Left cardiac atrium (tissue), 4 donors: ENCODE data around the gene QKI. TPM values are rescaled to one million over a fixed set of nuclear protein-coding genes. Genes with fewer than 3 reads are reported as not detected.

Experiments used
- ATAC-seq, 2 donors: fragments of 200-7000 bp; cut with Tn5 transposase; one replicate each; pipeline ENCODE4 v1.9.1; 2020; ENCODE audit warnings: mild to moderate bottlenecking in 2 of 2, moderate library complexity in 2 of 2
- DNase-seq: peaks from one replicate; pipeline ENCODE4 v3.0.0-alpha.2; 2020
- intact Hi-C, 2 donors: fragments of 100-400 bp; cut with DNase I; formaldehyde crosslinking; loops; one replicate each; pipeline versions ENCODE4 v1.14.1 to v1.15.1; 2022 to 2023
- total RNA-seq, 2 donors: library from RNA; stranded (reverse); fragmentation: NEBNext Ultra II Directional; extraction: Animal tissue kit (Norgen Biotek cat#: 25700); gene quantifications; one replicate each; pipeline ENCODE4 v1.2.1, GENCODE V29; 2021
- donor health status: DM: no; HTN: yes; CAD: no.
- donor health status: DM: no; HTN: yes; CAD: no; lungs with severe emphysema.
- donor health status: DM: yes; HTN: yes; CAD: no.
- donor health status: Dilated cardiomyopathy.

QKI gene
- total RNA-seq, 2 donors from 2014 or later: 317 to 351 TPM

DNA sequence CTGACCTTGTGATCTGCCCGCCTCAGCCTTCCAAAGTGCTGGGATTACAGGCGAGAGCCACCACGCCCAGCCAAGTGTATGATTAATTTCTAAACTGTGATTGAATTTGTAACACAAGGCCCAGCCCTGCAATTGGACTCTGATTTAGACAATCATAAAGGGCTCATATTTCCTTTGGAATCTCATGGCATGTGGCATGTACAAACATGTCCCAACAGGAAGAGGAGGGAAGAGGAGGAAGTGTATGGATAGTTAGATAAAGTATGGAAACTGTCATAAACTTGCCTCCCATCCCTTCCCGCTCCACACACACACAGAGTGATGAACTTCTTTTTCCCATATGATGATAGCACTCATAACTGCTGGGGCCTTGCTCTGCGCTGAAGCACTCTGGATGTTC is 27.2 kb upstream of the QKI start:
- DNase-seq (no peak), ATAC-seq (no peak)
- intact Hi-C loops: no loop called here

DNA sequence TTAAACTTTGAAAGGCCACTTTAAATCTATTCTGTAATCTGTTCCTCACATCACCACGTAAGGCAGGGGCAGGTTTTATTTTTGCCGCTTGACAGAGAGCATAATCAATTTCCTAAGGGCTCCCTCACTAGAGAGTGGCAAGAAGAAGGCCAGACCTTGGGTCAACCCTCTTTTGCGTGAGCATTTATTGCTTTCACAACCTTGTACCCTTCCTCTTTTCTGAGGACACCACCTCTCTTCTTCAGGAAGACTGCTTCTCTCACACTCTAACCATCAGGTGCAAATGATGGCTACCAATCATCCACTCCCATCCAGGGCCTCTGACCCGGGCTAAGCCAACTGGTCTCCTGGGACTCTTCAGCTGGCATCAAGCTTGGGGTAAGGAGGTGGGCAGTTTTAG is 25.2 kb upstream of the QKI start:
- ATAC-seq: no peak
- DNase-seq: no peak
- intact Hi-C loops: no loop called here

DNA sequence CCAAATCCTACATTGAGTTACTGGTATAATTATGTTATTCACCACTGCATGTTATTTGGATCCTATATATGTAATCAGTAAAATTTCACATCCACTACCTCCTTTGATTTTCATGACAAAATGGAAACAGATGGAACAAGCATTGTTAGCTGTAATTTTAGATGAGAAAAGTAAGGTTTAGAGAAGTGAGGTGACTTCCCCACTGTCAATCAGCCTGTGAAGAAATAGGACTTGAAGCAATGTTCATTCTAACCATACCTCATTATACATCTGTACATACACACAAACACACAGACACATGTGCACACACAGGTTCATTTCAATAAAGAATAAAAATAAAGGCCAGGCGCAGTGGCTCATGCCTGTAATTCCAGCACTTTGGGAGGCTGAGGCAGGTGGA is 23.7 kb upstream of the QKI start:
- intact Hi-C loops: loop anchor here in 1 of 2 donors (5.0 kb wide), 1 partner anchor 43 kb away; no protein-coding TSS in a partner anchor
- ATAC-seq: no peak
- no peak for DNase-seq

DNA sequence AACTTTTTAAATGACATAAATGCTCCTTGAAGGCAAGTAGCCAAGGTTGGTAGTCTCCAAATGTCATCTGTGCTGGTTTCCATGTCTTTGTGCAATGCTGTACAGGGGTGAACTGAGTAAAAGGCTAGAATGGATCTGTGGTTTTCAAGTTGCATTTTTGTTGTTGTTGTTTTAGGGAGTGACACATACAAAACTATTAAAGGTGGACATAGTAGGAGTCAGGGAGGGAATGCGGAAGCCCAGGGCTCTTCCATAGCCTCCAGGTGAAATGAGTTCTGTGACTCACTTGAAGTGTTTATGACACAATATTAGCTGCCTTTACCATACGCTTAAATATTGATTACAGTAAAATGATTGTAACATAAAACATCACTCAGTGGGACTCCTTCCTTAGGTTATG is 22.5 kb upstream of the QKI start:
- DNase-seq (no peak), ATAC-seq (no peak)
- intact Hi-C loops: loop anchor here in 1 of 2 donors (5.0 kb wide), 1 partner anchor 45 kb away; no protein-coding TSS in a partner anchor

DNA sequence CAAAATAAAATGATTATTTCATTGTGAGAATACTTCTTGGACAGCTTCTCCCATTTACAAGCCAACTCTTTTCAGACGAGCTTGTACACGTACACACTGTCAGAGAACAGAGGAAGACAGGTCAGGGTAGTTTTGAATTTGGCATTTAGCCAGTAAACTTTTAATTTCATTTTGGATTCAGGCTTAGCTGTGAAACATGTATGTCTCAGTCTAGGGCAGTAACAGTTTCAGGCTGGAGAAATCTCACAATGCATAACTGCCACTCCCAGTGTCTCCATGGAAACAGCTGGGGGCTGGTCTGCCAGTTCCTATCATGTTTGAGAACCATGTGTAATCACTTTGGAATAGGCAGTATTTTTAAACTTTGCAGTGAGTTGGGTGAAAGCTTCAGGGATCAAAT is 22.0 kb upstream of the QKI start:
- DNase-seq (peak; percentile 74), ATAC-seq (peak; percentile 84 to 87)
- intact Hi-C loops: loop anchor here in 1 of 2 donors (5.0 kb wide), 1 partner anchor 45 kb away; no protein-coding TSS in a partner anchor

DNA sequence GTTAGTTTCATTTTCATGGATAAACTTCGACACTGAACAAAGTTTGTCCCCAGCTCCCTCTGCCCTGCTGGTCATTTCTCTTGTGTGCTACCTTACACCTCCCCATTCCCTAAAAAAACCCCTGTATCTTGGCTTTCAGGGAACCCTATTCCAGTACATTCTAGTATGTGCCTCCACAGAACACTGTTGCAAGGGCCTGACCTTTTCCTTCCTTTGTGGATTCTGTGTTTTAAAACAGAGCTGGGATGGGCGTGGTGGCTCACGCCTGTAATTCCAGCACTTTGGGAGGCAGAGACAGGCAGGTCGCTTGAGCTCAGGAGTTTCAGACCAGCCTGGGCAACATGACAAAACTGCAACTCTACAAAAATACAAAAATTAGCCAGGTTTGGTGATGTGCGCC is 20.6 kb upstream of the QKI start:
- ATAC-seq (no peak), DNase-seq (no peak)
- intact Hi-C loops: loop anchor here in 1 of 2 donors (5.0 kb wide), 1 partner anchor 47 kb away; no protein-coding TSS in a partner anchor

DNA sequence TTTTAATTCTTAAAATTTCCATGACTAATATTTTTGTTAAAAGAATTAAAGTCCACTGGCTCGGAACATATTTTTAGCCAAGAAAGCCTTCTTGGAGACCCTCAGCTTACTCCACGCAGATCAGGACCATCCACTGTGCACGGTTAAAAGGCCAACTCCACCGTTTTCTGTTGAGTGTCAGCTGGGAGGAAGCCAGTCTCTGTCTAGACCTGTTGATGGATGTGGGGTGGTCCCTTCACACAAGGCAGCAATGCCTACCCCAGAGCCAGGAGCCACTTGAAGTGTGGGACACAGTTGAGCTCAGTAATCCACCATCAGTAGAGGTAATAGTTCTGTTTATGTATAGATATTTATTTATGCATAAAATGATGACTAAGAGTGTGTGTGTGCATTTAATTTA is 19.9 kb upstream of the QKI start:
- intact Hi-C loops: loop anchor here in 1 of 2 donors (5.0 kb wide), 1 partner anchor 47 kb away; no protein-coding TSS in a partner anchor
- DNase-seq (no peak), ATAC-seq (no peak)

DNA sequence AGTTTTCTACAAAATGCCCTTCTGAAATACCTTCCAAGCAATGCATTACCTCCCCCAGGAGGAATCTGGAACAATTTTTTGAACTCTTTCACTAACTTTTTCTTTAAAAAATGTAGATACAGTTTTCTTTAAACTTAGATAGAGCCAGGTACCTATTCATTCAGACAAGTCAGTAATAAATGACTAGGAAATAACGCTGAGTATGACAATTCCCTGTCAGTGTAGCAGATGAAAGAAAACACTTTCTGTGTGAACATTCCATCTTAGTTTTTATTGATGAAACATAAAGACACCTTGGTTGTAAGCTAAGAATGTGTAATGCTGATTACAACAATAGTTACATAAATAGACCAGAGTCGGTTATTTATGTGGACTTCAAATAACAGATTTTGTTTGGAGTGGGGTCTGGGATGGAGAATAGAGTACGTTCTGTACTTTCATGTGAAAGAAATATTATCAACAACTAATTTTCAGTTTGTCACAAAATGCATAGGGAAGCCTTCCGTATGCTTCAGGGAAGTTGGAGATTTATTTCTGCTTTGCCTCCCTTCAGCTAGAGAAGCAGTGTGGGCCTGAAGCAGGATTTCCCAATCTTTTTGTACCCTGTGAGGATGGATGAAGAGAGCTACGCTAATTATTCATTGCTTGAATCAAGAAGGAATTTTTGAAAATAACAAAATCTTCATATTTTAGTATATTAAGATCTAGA is 19.2 kb upstream of the QKI start:
- no peak for ATAC-seq
- no peak for DNase-seq
- intact Hi-C loops: no loop called here

DNA sequence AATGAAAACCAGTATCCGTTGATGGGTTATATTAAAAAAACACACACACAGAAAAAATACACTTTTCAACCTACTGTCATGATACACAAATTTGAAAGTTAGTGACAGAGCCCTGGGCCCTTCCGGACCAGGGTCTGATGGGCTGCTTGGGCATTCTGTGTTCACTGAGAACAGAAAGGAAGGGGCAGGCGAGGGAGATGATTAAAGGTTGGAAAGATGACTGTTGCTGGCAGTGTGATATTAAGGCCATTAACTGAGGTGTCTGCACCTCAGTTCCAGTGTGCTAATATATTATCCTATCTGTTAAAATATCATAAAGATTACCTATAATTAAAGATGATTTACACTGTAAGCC is 18.7 kb upstream of the QKI start:
- ATAC-seq (no peak), DNase-seq (no peak)
- intact Hi-C loops: no loop called here

DNA sequence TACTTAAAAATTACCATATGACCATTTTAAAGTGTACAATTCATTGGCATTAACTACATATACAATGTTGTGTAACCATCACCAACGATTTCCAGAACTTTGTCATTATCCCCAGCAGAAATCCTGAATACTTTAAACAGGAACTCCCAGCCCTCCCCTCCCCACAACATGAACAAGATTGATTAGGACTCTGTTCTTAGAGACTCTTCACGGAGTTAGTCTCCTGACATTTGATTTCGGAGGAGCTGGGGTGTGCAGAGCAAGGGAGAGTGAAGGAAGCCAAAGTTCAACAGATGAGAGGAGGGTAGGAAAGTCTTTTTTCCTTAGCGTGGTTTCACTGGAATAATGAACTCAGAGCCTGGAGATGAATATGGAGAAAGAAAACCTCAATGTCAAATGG is 17.2 kb upstream of the QKI start:
- ATAC-seq (peak in 1 of 2 donors; percentile 22), DNase-seq (no peak)
- intact Hi-C loops: no loop called here

DNA sequence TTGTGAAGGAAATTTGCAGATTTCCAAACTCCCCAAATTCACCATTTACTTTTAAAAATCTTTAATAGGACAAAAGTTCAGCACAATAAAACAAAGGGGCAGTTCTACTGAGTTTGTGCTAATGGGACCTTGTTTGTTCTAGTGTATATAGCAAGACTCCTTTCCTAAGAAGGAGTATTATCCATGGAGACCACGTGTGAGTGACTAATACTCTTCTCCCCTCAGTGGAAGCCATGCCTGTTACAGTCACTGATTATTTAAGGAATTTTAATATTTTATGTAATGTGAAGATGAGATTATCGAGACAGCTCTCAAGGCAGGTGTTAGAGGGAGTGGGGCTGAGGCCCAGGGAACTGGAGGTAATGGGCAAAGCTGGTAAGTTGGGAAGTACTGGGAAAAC is 16.4 kb upstream of the QKI start:
- intact Hi-C loops: no loop called here
- DNase-seq (no peak), ATAC-seq (no peak)

DNA sequence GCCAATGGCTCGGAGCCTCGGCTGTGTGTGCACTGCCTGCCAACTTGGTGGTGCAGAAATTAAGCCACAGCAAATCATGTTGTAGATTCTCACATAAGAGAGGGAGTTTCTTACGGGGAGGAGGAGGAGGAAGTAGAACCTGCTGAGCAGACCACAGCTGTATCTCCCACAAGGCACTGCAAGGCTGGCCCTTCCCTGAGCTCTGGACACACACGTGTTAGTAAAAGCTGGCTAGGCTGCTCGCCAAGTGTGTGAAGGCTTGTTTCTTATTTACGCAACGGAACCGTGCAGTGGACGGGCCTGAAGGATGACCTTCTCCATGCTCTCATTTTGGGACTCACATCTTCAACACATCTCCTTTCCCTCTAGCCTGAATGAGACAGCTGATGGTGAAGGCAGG is 15.7 kb upstream of the QKI start:
- peak; percentile 55 to 82 for ATAC-seq

DNA sequence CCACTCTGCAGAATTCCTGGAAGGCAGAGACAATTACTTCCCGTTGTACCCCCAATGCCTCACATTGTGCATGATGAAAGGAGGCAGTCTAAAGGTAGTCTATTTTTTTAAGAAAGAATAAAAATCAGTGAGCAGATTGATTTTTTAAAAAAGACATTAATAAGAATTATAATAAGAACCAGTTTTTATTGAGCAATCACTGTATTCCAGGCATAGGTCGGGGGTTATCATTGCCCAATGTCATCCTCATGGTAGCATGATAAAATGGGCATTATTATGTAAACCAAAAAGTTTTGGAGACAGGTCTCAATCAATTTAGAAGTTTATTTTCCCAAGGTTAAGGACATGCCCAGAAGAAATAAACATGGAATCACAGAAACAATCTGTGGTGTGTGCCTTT is 14.0 kb upstream of the QKI start:
- intact Hi-C loops: no loop called here
- DNase-seq (no peak), ATAC-seq (no peak)

More for the DNA sequence above, 15.7 kb upstream of the QKI start:
- DNase-seq: peak; percentile 44
- intact Hi-C loops: no loop called here

DNA sequence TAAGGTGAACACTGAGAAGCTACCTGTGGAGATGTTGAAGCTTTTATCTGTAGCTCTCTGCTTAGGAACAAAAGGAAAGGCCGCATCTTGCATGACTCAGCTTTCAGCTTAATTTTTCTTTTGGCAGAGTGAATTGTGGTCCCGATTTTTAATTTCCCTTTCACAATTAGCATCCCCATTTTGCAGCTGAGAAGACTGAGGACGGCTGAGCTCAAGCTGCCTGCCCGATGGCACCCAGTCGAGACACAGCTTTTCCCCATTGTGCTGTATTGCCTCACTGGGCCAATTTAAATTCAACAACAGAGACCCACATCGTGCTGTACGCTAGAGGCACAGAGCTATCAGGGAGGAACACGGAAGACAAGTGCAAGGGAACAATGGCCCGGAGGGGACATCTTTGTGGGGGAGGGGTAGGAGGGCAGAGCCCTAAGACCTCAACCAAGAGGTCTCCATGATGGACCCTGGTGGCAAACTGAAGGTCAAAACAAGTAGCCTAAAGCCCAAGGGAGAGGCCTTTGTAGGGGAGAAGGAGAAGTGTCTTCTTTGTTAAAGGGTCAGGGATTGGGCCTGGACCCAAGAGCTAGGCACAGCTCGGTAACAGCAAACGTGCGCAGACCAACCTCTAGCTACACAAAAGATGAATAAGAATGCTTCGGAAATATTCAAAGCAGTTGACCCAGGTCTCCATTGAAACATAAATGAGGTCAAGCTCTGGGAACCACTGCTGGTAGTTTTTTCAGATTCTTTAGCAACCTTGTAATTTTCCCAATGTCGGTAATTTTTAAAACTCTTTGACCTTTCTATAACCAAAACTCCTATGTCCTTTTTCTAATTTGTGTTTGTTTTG is 13.3 kb upstream of the QKI start:
- DNase-seq (no peak), ATAC-seq (no peak)
- intact Hi-C loops: no loop called here

DNA sequence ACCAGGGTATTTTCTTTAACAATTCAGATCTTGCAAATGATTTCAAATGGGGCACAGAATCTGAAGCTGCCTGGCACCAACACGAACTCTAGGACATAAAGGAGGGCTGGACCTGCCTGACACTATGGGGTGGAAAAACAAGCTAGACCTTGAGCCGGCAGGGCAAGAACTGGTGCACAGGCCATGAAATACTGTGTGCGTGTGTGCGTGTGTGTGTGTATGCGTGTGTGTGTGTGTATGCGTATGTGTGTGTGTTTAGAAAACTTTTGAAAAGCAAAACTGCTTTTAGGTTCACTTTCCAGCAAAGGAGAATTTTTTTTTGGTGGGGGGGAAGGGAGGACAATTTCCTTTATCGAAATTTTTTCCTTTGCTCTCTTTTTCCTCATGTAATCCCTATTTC is 11.9 kb upstream of the QKI start:
- ATAC-seq (no peak), DNase-seq (no peak)
- intact Hi-C loops: no loop called here

DNA sequence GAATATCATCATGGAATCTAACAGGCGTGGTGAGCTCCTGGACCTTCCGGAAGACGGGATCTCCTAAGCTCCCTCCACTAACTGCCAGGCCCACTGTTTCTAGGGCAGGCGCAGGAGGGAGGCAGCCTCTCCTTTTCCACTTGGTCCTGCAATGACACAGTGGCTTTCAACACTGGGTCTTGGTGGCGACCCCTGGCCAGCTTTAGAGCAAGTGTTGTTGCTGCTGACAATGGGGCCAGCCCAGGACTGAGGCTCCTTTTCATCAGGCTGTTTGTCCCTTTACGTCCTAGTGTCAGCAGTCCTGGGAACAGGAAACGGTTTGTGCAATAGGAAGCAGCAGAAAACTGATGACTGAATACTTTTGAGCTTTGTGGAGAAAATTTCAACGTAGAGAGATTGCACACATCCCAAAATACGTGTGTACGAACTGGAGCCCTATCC is 9.7 kb upstream of the QKI start:
- ATAC-seq: peak; percentile 76
- DNase-seq: peak; percentile 52
- intact Hi-C loops: no loop called here

DNA sequence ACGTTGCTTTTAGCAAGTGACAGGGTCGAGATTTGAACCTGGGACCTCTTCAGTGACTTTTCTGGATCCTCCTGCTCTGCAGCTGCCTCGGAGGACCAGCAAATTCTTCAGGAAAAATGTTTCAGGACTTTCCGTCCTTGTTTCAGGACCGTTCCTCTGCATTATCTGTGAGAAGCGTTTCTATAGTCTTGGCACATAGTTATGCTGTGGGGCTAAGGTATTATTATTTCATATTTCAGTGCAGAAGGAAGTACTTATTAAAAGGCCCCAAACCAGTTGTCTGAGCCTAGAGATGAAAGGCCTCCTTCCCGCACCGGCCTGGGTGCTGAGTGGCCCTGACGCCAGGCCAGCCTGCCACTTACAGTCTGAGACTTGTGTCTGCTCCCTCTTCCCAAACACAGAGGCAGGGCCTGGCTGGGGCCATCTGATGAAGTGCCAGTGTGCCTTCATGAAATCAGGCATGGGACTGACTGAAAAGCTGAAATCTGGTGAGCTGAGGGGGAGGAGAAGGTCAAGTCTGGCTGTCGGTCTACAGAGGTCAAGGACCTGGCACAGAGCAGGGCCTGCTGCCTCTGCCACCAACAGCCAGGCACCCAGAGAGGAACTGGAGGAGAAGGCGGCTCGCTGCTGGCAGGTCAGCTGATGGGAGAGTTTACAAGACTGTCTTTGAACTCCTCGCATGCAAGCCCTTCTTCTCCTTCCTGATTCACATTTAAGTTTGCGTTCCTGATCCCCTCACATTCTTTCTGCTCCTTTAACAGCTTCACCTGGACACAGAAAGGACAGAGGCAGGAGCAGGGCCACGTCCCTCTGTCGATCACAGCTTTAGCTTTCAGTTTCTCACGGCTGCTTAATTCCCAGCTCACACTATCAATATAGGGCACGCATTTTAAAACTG is 8.9 kb upstream of the QKI start:
- peak; percentile 68 for DNase-seq
- intact Hi-C loops: no loop called here

DNA sequence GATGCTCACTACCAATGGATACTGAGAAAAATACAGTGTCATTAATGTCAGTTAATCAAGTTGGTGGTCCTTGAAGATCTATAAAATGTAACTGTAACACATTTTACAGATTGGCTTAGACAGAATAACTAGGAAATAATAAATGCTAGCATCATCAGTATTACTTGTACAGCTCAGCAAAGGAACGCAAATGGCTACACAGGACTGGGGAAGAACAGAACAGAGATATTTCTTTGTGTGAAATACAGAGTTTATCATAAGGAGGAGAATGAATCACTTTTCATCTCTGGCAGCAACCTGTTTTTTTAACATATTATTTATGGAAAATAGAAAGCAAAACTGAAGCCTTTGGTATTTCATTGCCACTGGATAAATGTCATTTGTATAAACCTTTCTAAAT is 8.2 kb upstream of the QKI start:
- no peak for DNase-seq
- ATAC-seq: peak in 1 of 2 donors; percentile 32
- intact Hi-C loops: no loop called here

More for the DNA sequence above, 8.9 kb upstream of the QKI start:
- peak; percentile 92 for ATAC-seq

DNA sequence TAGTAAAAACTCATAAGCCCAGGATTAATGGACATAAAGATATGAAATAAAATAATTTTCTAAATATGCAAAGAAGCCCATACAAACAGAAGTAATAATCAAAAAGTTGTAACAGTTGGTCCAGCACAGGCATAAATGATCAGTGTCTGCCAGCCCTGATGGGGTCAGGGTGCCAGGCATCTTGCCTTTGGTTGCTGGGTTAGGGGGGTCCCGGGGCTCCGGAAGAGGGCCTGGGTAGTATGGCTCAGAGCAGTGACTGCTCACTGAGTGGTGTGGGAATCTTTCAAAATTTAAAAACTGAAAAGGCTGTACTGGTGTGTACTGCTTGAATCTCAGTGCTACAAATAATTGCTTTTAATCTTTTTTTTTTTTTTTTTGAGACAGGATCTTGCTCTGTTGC is 7.7 kb upstream of the QKI start:
- ATAC-seq (no peak), DNase-seq (no peak)
- intact Hi-C loops: no loop called here
